Measurements from ENCODE around the gene ADGRG3.

DNA sequence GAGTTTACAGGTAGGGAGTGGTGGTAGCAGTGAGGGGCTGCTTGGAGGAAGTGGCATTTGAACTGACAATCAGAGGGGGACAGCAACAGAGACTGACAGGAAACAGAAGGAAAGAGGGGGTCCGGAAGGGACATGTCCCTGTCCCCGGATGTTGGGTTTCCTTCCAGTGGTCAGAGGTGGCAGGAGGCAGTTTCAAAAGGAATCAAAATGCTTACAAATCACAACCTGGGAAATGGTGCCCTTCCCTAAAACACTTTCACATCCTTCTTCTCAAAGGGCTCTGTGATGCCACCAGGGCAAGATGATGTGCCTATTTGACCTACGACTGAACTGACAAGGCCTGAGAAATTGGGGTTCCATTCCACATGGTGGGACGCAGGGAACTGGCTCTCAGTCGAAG is 20.0 kb upstream of the ADGRG3 start:
- TF ChIP-seq, protein P1, sequence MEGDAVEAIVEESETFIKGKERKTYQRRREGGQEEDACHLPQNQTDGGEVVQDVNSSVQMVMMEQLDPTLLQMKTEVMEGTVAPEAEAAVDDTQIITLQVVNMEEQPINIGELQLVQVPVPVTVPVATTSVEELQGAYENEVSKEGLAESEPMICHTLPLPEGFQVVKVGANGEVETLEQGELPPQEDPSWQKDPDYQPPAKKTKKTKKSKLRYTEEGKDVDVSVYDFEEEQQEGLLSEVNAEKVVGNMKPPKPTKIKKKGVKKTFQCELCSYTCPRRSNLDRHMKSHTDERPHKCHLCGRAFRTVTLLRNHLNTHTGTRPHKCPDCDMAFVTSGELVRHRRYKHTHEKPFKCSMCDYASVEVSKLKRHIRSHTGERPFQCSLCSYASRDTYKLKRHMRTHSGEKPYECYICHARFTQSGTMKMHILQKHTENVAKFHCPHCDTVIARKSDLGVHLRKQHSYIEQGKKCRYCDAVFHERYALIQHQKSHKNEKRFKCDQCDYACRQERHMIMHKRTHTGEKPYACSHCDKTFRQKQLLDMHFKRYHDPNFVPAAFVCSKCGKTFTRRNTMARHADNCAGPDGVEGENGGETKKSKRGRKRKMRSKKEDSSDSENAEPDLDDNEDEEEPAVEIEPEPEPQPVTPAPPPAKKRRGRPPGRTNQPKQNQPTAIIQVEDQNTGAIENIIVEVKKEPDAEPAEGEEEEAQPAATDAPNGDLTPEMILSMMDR (IDR thresholded peaks at IDR 0.05; ENCODE audit: low read length): no peak
- TF ChIP-seq EZH2 (optimal IDR thresholded peaks at IDR 0.05; ENCODE audit: low read depth, low read length) (no peak), EZH2phosphoT487 (IDR thresholded peaks at IDR 0.05; ENCODE audit: low read length) (no peak)

All from MM.1S (cell line).